Loucy (cell line): Measurements from ENCODE around the gene ZBTB16.

Source experiments
- EZH2phosphoT487 ChIP-seq: fragments of 200-600 bp; IDR thresholded peaks from 2 replicates; pipeline ENCODE4 v1.6.1; 2018; ENCODE audit warnings: antibody characterized with exemption, mild to moderate bottlenecking, moderate library complexity, borderline replicate concordance
- TF ChIP-seq, protein P1 (sequence below): fragments of 200-600 bp; sonication (generic); conservative IDR thresholded peaks from 2 replicates; pipeline ENCODE4 v1.5.1; 2014; ENCODE audit warnings: mild to moderate bottlenecking, antibody characterized with exemption, low read length

- TF ChIP-seq, protein P1, sequence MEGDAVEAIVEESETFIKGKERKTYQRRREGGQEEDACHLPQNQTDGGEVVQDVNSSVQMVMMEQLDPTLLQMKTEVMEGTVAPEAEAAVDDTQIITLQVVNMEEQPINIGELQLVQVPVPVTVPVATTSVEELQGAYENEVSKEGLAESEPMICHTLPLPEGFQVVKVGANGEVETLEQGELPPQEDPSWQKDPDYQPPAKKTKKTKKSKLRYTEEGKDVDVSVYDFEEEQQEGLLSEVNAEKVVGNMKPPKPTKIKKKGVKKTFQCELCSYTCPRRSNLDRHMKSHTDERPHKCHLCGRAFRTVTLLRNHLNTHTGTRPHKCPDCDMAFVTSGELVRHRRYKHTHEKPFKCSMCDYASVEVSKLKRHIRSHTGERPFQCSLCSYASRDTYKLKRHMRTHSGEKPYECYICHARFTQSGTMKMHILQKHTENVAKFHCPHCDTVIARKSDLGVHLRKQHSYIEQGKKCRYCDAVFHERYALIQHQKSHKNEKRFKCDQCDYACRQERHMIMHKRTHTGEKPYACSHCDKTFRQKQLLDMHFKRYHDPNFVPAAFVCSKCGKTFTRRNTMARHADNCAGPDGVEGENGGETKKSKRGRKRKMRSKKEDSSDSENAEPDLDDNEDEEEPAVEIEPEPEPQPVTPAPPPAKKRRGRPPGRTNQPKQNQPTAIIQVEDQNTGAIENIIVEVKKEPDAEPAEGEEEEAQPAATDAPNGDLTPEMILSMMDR: no peak
- TF ChIP-seq EZH2phosphoT487: no peak
These were observed 170.7 kb downstream of the ZBTB16 start for GRCh38 chr11:114230031-114230704.
